Bronchial epithelial cell (primary cell): ENCODE results near the gene COL25A1. TPM values are rescaled to one million over a fixed set of nuclear protein-coding genes. Genes with fewer than 3 reads are reported as not detected.

ENCODE experiments used
- DNase-seq: peaks from one replicate; pipeline ENCODE4 v3.0.0-alpha.2; 2010; ENCODE audit warnings: low read depth
- FAIRE-seq: peaks from 2 replicates; lab custom pipeline; 2011; peaks lifted over from hg19 to GRCh38; lab: Jason Lieb, UNC
- H3K27me3 ChIP-seq: 2 replicates; pipeline ENCODE4 v1.5.1; 2011; ENCODE audit warnings: low read length; ENCODE audit not compliant: control insufficient read depth, insufficient read depth
- H3K36me3 ChIP-seq: 2 replicates; pipeline ENCODE4 v1.5.1; 2011; ENCODE audit warnings: low read length; ENCODE audit not compliant: control insufficient read depth, insufficient read depth
- H3K4me3 ChIP-seq: 2 replicates; pipeline ENCODE4 v1.5.1; 2011; ENCODE audit warnings: mild to moderate bottlenecking, low read depth, low read length, control low read depth
- CTCF ChIP-seq: IDR thresholded peaks from 2 replicates; pipeline ENCODE4 v1.5.1; 2011; ENCODE audit warnings: mild to moderate bottlenecking, moderate library complexity, low read length, control low read depth, inconsistent platforms; ENCODE audit not compliant: insufficient read depth, severe bottlenecking
- total RNA-seq: library from RNA; depleted of rRNA; stranded (reverse); fragments of >200 nt; gene quantifications from 2 replicates; pipeline ENCODE4 v1.2.1, GENCODE V29; 2014

COL25A1 gene
- total RNA-seq, 1 donor from 2014 or later: under 0.01 TPM

- H3K4me3 ChIP-seq: no peak overlapping the region
- DNase-seq (no peak), FAIRE-seq (no peak)
- TF ChIP-seq CTCF: no peak
- H3K36me3 ChIP-seq: no peaks in the 10 kb centered on the region
- H3K27me3 ChIP-seq: no peaks in the 10 kb centered on the region
Measured at GRCh38 chr4:109053257-109053656, 249.2 kb downstream of the COL25A1 start.

GRCh38 chr4:109052821-109053220, 249.6 kb downstream of the COL25A1 start:
- FAIRE-seq: no peak
- Histone ChIP-seq H3K36me3 (no peaks in the 10 kb centered on the region), H3K4me3 (no peak overlapping the region), H3K27me3 (no peaks in the 10 kb centered on the region)
- no peak for TF ChIP-seq CTCF
- DNase-seq: no peak

GRCh38 chr4:109051054-109051453, 251.4 kb downstream of the COL25A1 start:
- Histone ChIP-seq H3K36me3 (no peaks in the 10 kb centered on the region), H3K27me3 (no peaks in the 10 kb centered on the region), H3K4me3 (no peak overlapping the region)
- TF ChIP-seq CTCF: no peak
- no peak for DNase-seq
- no peak for FAIRE-seq

- TF ChIP-seq CTCF: no peak
- no peak overlapping the region for H3K4me3 ChIP-seq
- H3K36me3 ChIP-seq: no peaks in the 10 kb centered on the region
- H3K27me3 ChIP-seq: no peaks in the 10 kb centered on the region
- FAIRE-seq: no peak
- no peak for DNase-seq
Measured at GRCh38 chr4:109049926-109050325, 252.5 kb downstream of the COL25A1 start.

- no peak for DNase-seq
- no peaks in the 10 kb centered on the region for H3K27me3 ChIP-seq
- FAIRE-seq: no peak
- H3K4me3 ChIP-seq: no peak overlapping the region
- no peak for TF ChIP-seq CTCF
- H3K36me3 ChIP-seq: no peaks in the 10 kb centered on the region
Measured at GRCh38 chr4:109046471-109047201, 255.8 kb downstream of the COL25A1 start.

- Histone ChIP-seq H3K4me3 (no peak overlapping the region), H3K27me3 (no peaks in the 10 kb centered on the region), H3K36me3 (no peaks in the 10 kb centered on the region)
- TF ChIP-seq CTCF: no peak
- FAIRE-seq (no peak), DNase-seq (no peak)
Measured at GRCh38 chr4:109044431-109044830, 258.0 kb downstream of the COL25A1 start.
